Ovary (tissue), 9 donors: ENCODE measurements around the gene MEMO1. TPM values are rescaled to one million over a fixed set of nuclear protein-coding genes. Genes with fewer than 3 reads are reported as not detected.
"Not testable (repeated sequence)": the region's sequence is repeated elsewhere in the genome, so short reads cannot be mapped to it uniquely, and the experiment has no call there.

Experiments
- DNase-seq, 5 donors: peaks; one replicate each; pipeline ENCODE4 v3.0.0-alpha.2; 2019 to 2020
- H3K27ac ChIP-seq, 2 donors: fragments of 200-600 bp; one replicate each; pipeline versions ENCODE4 v1.5.1 to v1.8.0; 2019 to 2022
- H3K27me3 ChIP-seq: fragments of 200-600 bp; one replicate; pipeline ENCODE4 v1.8.0; 2022
- H3K36me3 ChIP-seq: fragments of 200-600 bp; sonication (generic); one replicate; pipeline ENCODE4 v1.5.1; 2019
- H3K4me1 ChIP-seq: one replicate; pipeline ENCODE4 v1.8.1; 2013; ENCODE audit warnings: mild to moderate bottlenecking, moderate library complexity; ENCODE audit not compliant: insufficient read depth
- H3K4me3 ChIP-seq: fragments of 200-600 bp; sonication (generic); one replicate; pipeline ENCODE4 v1.5.1; 2017
- H3K9me3 ChIP-seq, 2 donors: fragments of 200-600 bp in 1 of 2; sonication (generic) in 1 of 2; one replicate each; pipeline versions ENCODE4 v1.5.1 to v1.8.1; 2013 to 2019; ENCODE audit warnings: mild to moderate bottlenecking in 1 of 2, moderate library complexity in 1 of 2
- CTCF ChIP-seq, 3 donors: fragments of 450-650 bp in 2 of 3; fragments of 200-600 bp in 1 of 3; IDR thresholded peaks; one replicate each; pipeline versions ENCODE4 v1.5.1 to v1.8.0; 2016 to 2022; ENCODE audit warnings: antibody characterized with exemption in 3 of 3, mild to moderate bottlenecking in 1 of 3
- EP300 ChIP-seq: sonication (generic); formaldehyde crosslinking; IDR thresholded peaks from one replicate; pipeline ENCODE4 v1.6.1; 2017; ENCODE audit warnings: antibody characterized with exemption
- POLR2A ChIP-seq: fragments of 450-650 bp; IDR thresholded peaks from one replicate; pipeline ENCODE4 v1.6.1; 2017; ENCODE audit warnings: antibody characterized with exemption, mild to moderate bottlenecking, moderate library complexity
- WGBS, 3 donors: extraction: QIAGEN DNeasy Blood & Tissue Kit in 1 of 3; methylation state at CpG; one replicate each; pipeline versions ENCODE4 v1.1.5 to v1.1.7; 2013 to 2017; 5-methylcytosine and 5-hydroxymethylcytosine counted together
- intact Hi-C, 4 donors: fragments of 100-400 bp; cut with DNase I; formaldehyde crosslinking; loops; one replicate each; pipeline versions ENCODE4 v1.11.0 to v1.15.1; 2022 to 2023
- polyA plus RNA-seq, 2 donors: library from polyadenylated mRNA; stranded (reverse); fragments of 200-250 nt in 1 of 2; fragments of 350-450 nt in 1 of 2; fragmentation: Illumina TruSeq in 1 of 2; extraction: RNeasy Lipid Tissue Mini Kit (QIAGEN cat#74804) in 1 of 2; gene quantifications; one replicate each; pipeline ENCODE4 v1.2.3, GENCODE V29; 2013 to 2014
- total RNA-seq, 7 donors: library from RNA; depleted of rRNA in 2 of 7; stranded (reverse); fragments of >200 nt in 2 of 7; fragmentation: NEBNext Ultra II Directional in 3 of 7; extraction: Animal tissue kit (Norgen Biotek cat#: 25700) in 3 of 7; gene quantifications; one replicate each; pipeline versions ENCODE4 v1.1.0 to v1.2.4, GENCODE V29; 2016 to 2023
- donor health status: DM: no; HTN: no; CAD: no; lungs with moderate emphysema.
- donor health status: DM: no; HTN: no; CAD: no.
- donor health status: Bipolar disorder and iron deficiency.
- donor health status: DM: yes; HTN: yes; CAD: no.
- donor health status: DM: no; HTN: no; CAD: no.
- donor health status: DM: yes; HTN: yes; CAD: no.

MEMO1 gene
- total and polyA plus RNA-seq, 9 donors = 19.0 to 41.3 (median 28.9) TPM

- intact Hi-C loops = loop anchor here in 1 of 4 donors (10.0 kb wide), 1 partner anchor 785 kb away; no protein-coding TSS in a partner anchor
- Histone ChIP-seq H3K36me3 (no peaks in the 10 kb centered on the region), H3K4me3 (no peak overlapping the region), H3K9me3 (no peaks in the 10 kb centered on the region), H3K27ac (no peak overlapping the region), H3K4me1 (no peaks in the 10 kb centered on the region), H3K27me3 (no peaks in the 10 kb centered on the region)
- DNase-seq = no peak
- TF ChIP-seq EP300 (no peak), CTCF (IDR thresholded peaks at IDR 0.05) (no peak), POLR2A (no peak)
- 82 to 95% (median 88%) methylated on average over 2 of the region's 2 CpGs for WGBS, 3 donors
Observed at GRCh38 chr2:31859959-31860358, 150.8 kb downstream of the MEMO1 start.

- no peaks in the 10 kb centered on the region for H3K4me1 ChIP-seq
- H3K27ac ChIP-seq = no peak overlapping the region
- H3K9me3 ChIP-seq = no peaks in the 10 kb centered on the region
- no peaks in the 10 kb centered on the region for H3K27me3 ChIP-seq
- no peaks in the 10 kb centered on the region for H3K36me3 ChIP-seq
- intact Hi-C loops = no loop called here
- no peak overlapping the region for H3K4me3 ChIP-seq
- TF ChIP-seq POLR2A (no peak), CTCF (IDR thresholded peaks at IDR 0.05) (no peak), EP300 (no peak)
- no peak for DNase-seq
Observed at GRCh38 chr2:31853521-31853920, 157.3 kb downstream of the MEMO1 start.

GRCh38 chr2:31842150-31842549, 168.7 kb downstream of the MEMO1 start:
- H3K9me3 ChIP-seq, intact Hi-C loops, H3K27me3 ChIP-seq, H3K4me1 ChIP-seq, H3K27ac ChIP-seq, H3K36me3 ChIP-seq, H3K4me3 ChIP-seq, DNase-seq: not testable (repeated sequence)
- WGBS, 3 donors = 91 to 100% (median 100%) methylated on average over 4 to 5 of the region's 5 CpGs

- Histone ChIP-seq H3K27me3 (no peaks in the 10 kb centered on the region), H3K4me3 (no peak overlapping the region), H3K27ac (no peak overlapping the region), H3K9me3 (no peaks in the 10 kb centered on the region), H3K36me3 (no peaks in the 10 kb centered on the region), H3K4me1 (no peaks in the 10 kb centered on the region)
- intact Hi-C loops = no loop called here
- TF ChIP-seq POLR2A (no peak), CTCF (IDR thresholded peaks at IDR 0.05) (no peak), EP300 (no peak)
- no peak for DNase-seq
- 74 to 88% (median 75%) methylated on average over 1 of the region's 1 CpG for WGBS, 3 donors
Observed at GRCh38 chr2:31835450-31835849, 175.4 kb downstream of the MEMO1 start.

- no peaks in the 10 kb centered on the region for H3K9me3 ChIP-seq
- intact Hi-C loops = no loop called here
- TF ChIP-seq POLR2A (no peak), EP300 (no peak), CTCF (IDR thresholded peaks at IDR 0.05) (no peak)
- H3K36me3 ChIP-seq = no peaks in the 10 kb centered on the region
- no peaks in the 10 kb centered on the region for H3K4me1 ChIP-seq
- 88 to 94% (median 90%) methylated on average over 5 of the region's 5 CpGs for WGBS, 3 donors
- DNase-seq = no peak
- no peak overlapping the region for H3K27ac ChIP-seq
- H3K4me3 ChIP-seq = no peak overlapping the region
- H3K27me3 ChIP-seq = no peaks in the 10 kb centered on the region
Observed at GRCh38 chr2:31832363-31832762, 178.4 kb downstream of the MEMO1 start.
